ENCODE results near the gene PRKCD. TPM values are rescaled to one million over a fixed set of nuclear protein-coding genes. Genes with fewer than 3 reads are reported as not detected.

The PRKCD gene
- total and polyA plus RNA-seq, 2 of the 4 experiments (the other 2 are of a cell fraction) = 4.3 to 19.0 TPM

DNA sequence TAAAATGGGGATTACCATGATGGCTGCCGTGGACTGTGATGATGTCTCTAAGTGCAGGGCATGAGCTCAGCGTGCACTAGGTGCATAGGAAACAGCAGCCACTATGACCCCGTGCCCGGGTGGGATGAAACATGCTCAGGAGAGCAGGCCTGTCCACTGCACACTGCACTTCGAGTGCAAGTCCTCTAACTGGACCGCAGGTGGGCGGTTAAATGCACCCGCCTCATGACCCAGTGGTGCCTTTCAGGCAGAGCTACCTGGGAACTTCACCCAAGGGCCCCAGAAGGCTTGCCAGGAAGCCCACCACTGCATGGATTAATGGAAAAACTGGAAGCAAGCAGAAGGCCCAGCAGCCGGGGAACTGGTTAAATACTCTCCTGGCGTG lies 34.0 kb downstream of the PRKCD start:
- Histone ChIP-seq H3K18ac (ENCODE audit: low read depth, low read length) (no peak overlapping the region), H3K4me2 (ENCODE audit: low read depth, low read length) (no peak overlapping the region), H3K56ac (ENCODE audit: extremely low read depth, insufficient read depth, low read length) (no peak overlapping the region), H3K9ac (ENCODE audit: low read depth, low read length) (no peak overlapping the region), H3K23ac (ENCODE audit: low read depth, low read length) (no peak overlapping the region), H3K9me3 (ENCODE audit: control insufficient read depth, insufficient read depth, low read length) (no peaks in the 10 kb centered on the region), H2BK20ac (ENCODE audit: low read depth, low read length) (no peak overlapping the region), H3K9me1 (ENCODE audit: insufficient read depth, low read length) (peaks cover 8% of the 10 kb centered on the region; the same call in 1 of the 2 replicates), H3K14ac (replicated peaks; ENCODE audit: low read depth, low read length) (no peak overlapping the region), H3K79me1 (ENCODE audit: low read depth in 1 of 2, low read length in 2 of 2) (no peaks in the 10 kb centered on the region), H4K8ac (ENCODE audit: low read depth in 2 of 2, low read length in 2 of 2) (no peak overlapping the region), H4K5ac (ENCODE audit: low read depth, low read length) (no peak overlapping the region), H2AK9ac (replicated peaks; ENCODE audit: low read depth, low read length, poor library complexity) (no peak overlapping the region), H3K36me3 (ENCODE audit: control insufficient read depth, insufficient read depth, low read length) (peaks cover 3% of the 10 kb centered on the region; the same call in 1 of the 2 replicates), H3K27me3 (ENCODE audit: control insufficient read depth, insufficient read depth, low read length) (no peaks in the 10 kb centered on the region), H4K91ac (ENCODE audit: insufficient read depth, low read depth, low read length) (no peak overlapping the region), H2BK120ac (ENCODE audit: low read depth, low read length) (no peak overlapping the region), H3K4ac (ENCODE audit: low read depth, low read length) (no peak overlapping the region), H3K4me1 (ENCODE audit: control insufficient read depth, insufficient read depth, low read length) (peaks cover 16% of the 10 kb centered on the region), H2AK5ac (ENCODE audit: low read depth, low read length) (no peak overlapping the region), H2BK5ac (ENCODE audit: low read depth, low read length, poor library complexity, severe bottlenecking) (no peak overlapping the region), H3K27ac (ENCODE audit: insufficient read depth, low read length) (no peak overlapping the region), H2AFZ (replicated peaks; ENCODE audit: low read length, poor library complexity) (no peak overlapping the region), H2BK15ac (ENCODE audit: low read depth, low read length) (no peak overlapping the region), H3K4me3 (ENCODE audit: insufficient read depth, low read depth, low read length) (no peak overlapping the region), H4K20me1 (ENCODE audit: insufficient read depth, low read length) (no peaks in the 10 kb centered on the region)
- ATAC-seq (ENCODE audit: low read depth) = no peak
- no peak for DNase-seq
- 95% methylated on average over 9 of the region's 10 CpGs; no CpG with 5 or more reads in 1 of the 2 experiments for WGBS, 2 experiments (ENCODE audit: extremely low coverage in 2 of 2, insufficient read length in 1 of 2)
- no TSS peak for BruUV-seq (replicated peaks)
- in situ Hi-C loops (cut with MboI; ENCODE audit: low sequenced_read_pairs) (no loop called here), dilution Hi-C loops (cut with HindIII; ENCODE audit: low sequenced_read_pairs, unreplicated experiment) (no loop called here), intact Hi-C loops (cut with micrococcal nuclease) (no loop called here)
- ChIA-PET POLR2A (ENCODE audit: unreplicated experiment) (no interaction called here), CTCF (interaction anchor here (0.6 to 1.6 kb wide), 3 partner anchors 18 to 83 kb away, joined by 3 to 6 read pairs (median 3); no protein-coding TSS in a partner anchor)
- TF ChIP-seq CHD1 (IDR thresholded peaks at IDR 0.05; ENCODE audit: low read depth, low read length) (no peak), RFX5 (IDR thresholded peaks at IDR 0.05; ENCODE audit: low read depth, low read length) (no peak), NFE2L2 (IDR thresholded peaks at IDR 0.05; ENCODE audit: low read depth, low read length) (no peak), RAD21 (IDR thresholded peaks at IDR 0.05; ENCODE audit: low read length) (no peak), RCOR1 (IDR thresholded peaks at IDR 0.05; ENCODE audit: insufficient replicate concordance, low read length) (no peak), MAZ (IDR thresholded peaks at IDR 0.05; ENCODE audit: borderline replicate concordance, low read depth, low read length) (no peak), POLR2A (IDR thresholded peaks at IDR 0.05; ENCODE audit: low read depth, low read length) (no peak), BHLHE40 (IDR thresholded peaks at IDR 0.05; ENCODE audit: low read depth, low read length) (no peak), CEBPB (IDR thresholded peaks at IDR 0.05; ENCODE audit: low read depth, low read length) (no peak), MXI1 (IDR thresholded peaks at IDR 0.05; ENCODE audit: borderline replicate concordance, low read depth, low read length) (no peak)
- TF ChIP-seq, protein P1, sequence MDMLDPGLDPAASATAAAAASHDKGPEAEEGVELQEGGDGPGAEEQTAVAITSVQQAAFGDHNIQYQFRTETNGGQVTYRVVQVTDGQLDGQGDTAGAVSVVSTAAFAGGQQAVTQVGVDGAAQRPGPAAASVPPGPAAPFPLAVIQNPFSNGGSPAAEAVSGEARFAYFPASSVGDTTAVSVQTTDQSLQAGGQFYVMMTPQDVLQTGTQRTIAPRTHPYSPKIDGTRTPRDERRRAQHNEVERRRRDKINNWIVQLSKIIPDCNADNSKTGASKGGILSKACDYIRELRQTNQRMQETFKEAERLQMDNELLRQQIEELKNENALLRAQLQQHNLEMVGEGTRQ (IDR thresholded peaks at IDR 0.05; ENCODE audit: low read depth, low read length) = no peak
- TF ChIP-seq, protein P2, sequence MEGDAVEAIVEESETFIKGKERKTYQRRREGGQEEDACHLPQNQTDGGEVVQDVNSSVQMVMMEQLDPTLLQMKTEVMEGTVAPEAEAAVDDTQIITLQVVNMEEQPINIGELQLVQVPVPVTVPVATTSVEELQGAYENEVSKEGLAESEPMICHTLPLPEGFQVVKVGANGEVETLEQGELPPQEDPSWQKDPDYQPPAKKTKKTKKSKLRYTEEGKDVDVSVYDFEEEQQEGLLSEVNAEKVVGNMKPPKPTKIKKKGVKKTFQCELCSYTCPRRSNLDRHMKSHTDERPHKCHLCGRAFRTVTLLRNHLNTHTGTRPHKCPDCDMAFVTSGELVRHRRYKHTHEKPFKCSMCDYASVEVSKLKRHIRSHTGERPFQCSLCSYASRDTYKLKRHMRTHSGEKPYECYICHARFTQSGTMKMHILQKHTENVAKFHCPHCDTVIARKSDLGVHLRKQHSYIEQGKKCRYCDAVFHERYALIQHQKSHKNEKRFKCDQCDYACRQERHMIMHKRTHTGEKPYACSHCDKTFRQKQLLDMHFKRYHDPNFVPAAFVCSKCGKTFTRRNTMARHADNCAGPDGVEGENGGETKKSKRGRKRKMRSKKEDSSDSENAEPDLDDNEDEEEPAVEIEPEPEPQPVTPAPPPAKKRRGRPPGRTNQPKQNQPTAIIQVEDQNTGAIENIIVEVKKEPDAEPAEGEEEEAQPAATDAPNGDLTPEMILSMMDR (conservative IDR thresholded peaks at IDR 0.05; ENCODE audit: low read depth, low read length) = no peak

Measured in IMR-90 (cell line).